ENCODE data around the gene ATP5PB. TPM values are rescaled to one million over a fixed set of nuclear protein-coding genes. Genes with fewer than 3 reads are reported as not detected.
A peak's percentile ranks its signal among the peaks of the same experiment; 100 is the strongest.

Gene ATP5PB
- total RNA-seq, 1 donor from 2014 or later = 265 TPM

- no peak overlapping the region for H3K9ac ChIP-seq (ENCODE audit: low read depth in 1 of 3, low read length in 3 of 3)
- no peaks in the 10 kb centered on the region for H3K27me3 ChIP-seq (ENCODE audit: control insufficient read depth in 3 of 3, insufficient read depth in 3 of 3, low read length in 3 of 3)
- H3K27ac ChIP-seq (ENCODE audit: low read depth, low read length) = no peak overlapping the region
- no peak overlapping the region for H3K4me3 ChIP-seq (ENCODE audit: low read length in 3 of 3)
- no peaks in the 10 kb centered on the region for H3K9me3 ChIP-seq (ENCODE audit: control insufficient read depth in 3 of 3, low read length in 3 of 3)
- peaks cover 0 to 4% (median 0%) of the 10 kb centered on the region in 3 donors for H3K4me1 ChIP-seq (ENCODE audit: control insufficient read depth in 3 of 3, insufficient read depth in 3 of 3, low read length in 3 of 3)
- H3K36me3 ChIP-seq (ENCODE audit: control insufficient read depth in 3 of 3, insufficient read depth in 3 of 3, low read length in 3 of 3) = no peaks in the 10 kb centered on the region
Measured at GRCh38 chr1:111497592-111497991, 48.3 kb downstream of the ATP5PB start.

DNA sequence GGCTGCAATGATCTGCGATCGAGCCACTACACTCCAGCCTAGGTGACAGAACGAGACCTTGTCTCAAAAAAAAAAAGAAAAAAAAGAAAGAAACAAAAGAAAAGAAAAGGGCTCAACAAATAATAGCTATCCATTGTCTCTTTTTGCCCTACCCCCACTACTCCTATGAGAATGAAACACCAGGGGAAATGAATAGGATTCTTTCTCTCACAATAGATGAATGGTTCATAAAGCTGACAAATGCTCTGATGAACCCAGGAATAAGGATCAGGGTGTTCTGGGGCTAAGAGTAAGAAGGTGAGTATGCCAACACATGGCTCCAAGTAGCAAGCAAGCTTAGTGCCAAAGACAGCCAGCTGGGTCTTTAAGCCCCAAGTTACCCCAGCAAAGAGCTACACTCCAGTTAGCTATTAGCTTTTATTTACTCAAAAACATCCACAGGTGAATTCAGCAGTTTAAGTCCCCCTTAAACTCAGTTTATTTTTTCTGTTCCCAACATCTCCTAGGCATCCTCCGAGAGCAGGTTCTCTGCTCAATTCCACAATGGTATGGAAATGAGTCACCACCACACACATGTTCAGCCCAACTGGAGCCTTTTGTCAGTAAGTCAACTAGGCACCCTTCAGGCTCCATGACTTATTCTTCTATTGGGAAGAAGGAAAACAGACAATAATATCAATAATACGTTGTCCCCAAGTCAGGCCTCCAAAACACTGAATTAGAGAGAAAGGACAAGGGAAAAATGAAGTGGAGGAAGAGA, 49.9 kb downstream of the ATP5PB start:
- H3K9ac ChIP-seq (ENCODE audit: low read depth in 1 of 3, low read length in 3 of 3) = no peak overlapping the region
- no peak overlapping the region for H3K4me3 ChIP-seq (ENCODE audit: low read length in 3 of 3)
- no peak overlapping the region for H3K27ac ChIP-seq (ENCODE audit: low read depth, low read length)
- no peaks in the 10 kb centered on the region for H3K9me3 ChIP-seq (ENCODE audit: control insufficient read depth in 3 of 3, low read length in 3 of 3)
- H3K4me1 ChIP-seq (ENCODE audit: control insufficient read depth in 3 of 3, insufficient read depth in 3 of 3, low read length in 3 of 3) = peaks cover 0 to 7% (median 0%) of the 10 kb centered on the region in 3 donors
- H3K27me3 ChIP-seq (ENCODE audit: control insufficient read depth in 3 of 3, insufficient read depth in 3 of 3, low read length in 3 of 3) = no peaks in the 10 kb centered on the region
- no peaks in the 10 kb centered on the region for H3K36me3 ChIP-seq (ENCODE audit: control insufficient read depth in 3 of 3, insufficient read depth in 3 of 3, low read length in 3 of 3)

DNA sequence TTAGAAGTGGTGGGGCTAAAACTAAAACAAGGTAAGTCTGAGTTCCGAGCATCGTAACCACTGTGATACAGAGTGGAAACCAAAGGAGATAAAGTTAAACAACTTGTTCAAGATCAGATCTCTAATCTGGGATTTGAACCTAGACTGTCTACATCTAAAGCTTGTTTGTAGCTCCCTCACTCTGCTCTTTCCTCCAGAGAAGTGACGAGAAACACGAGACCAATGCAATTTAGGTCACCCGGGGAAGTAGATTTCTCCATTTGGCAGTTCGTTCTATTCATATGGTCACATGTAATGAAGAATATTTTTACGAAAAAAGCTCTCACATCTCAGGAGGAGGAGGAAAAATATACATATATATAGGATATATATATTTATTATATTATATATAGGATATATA, 52.4 kb downstream of the ATP5PB start:
- Histone ChIP-seq H3K27me3 (ENCODE audit: control insufficient read depth in 3 of 3, insufficient read depth in 3 of 3, low read length in 3 of 3) (no peaks in the 10 kb centered on the region), H3K27ac (ENCODE audit: low read depth, low read length) (no peak overlapping the region), H3K9ac (ENCODE audit: low read depth in 1 of 3, low read length in 3 of 3) (no peak overlapping the region), H3K36me3 (ENCODE audit: control insufficient read depth in 3 of 3, insufficient read depth in 3 of 3, low read length in 3 of 3) (no peaks in the 10 kb centered on the region), H3K4me3 (ENCODE audit: low read length in 3 of 3) (no peak overlapping the region), H3K9me3 (ENCODE audit: control insufficient read depth in 3 of 3, low read length in 3 of 3) (no peaks in the 10 kb centered on the region), H3K4me1 (ENCODE audit: control insufficient read depth in 3 of 3, insufficient read depth in 3 of 3, low read length in 3 of 3) (peaks cover 0 to 11% (median 0%) of the 10 kb centered on the region in 3 donors)

- Histone ChIP-seq H3K4me3 (ENCODE audit: low read length in 3 of 3) (no peak within 1 kb of the TSS), H3K4me1 (ENCODE audit: control insufficient read depth in 3 of 3, insufficient read depth in 3 of 3, low read length in 3 of 3) (peaks cover 14 to 25% (median 14%) of the 10 kb centered on the region in 3 donors), H3K27ac (ENCODE audit: low read depth, low read length) (peak within 1 kb of the TSS; percentile 15)
Measured at GRCh38 chr1:111503585-111504060, 54.4 kb downstream of the ATP5PB start, which contains the start of the genes ADORA3 and TMIGD3. TSS of gene ADORA3 (minus strand) at chr1:111503633. CDS start at chr1:111503354, 279 bp downstream. TSS of gene TMIGD3 (minus strand) at chr1:111503633. CDS start at chr1:111503354, 279 bp downstream.

GRCh38 chr1:111504097-111504496, 54.8 kb downstream of the ATP5PB start:
- H3K27ac ChIP-seq (ENCODE audit: low read depth, low read length) = no peak overlapping the region
- H3K36me3 ChIP-seq (ENCODE audit: control insufficient read depth in 3 of 3, insufficient read depth in 3 of 3, low read length in 3 of 3) = no peaks in the 10 kb centered on the region
- H3K9ac ChIP-seq (ENCODE audit: low read depth in 1 of 3, low read length in 3 of 3) = no peak overlapping the region
- H3K4me1 ChIP-seq (ENCODE audit: control insufficient read depth in 3 of 3, insufficient read depth in 3 of 3, low read length in 3 of 3) = peaks cover 17 to 29% (median 18%) of the 10 kb centered on the region in 3 donors
- H3K9me3 ChIP-seq (ENCODE audit: control insufficient read depth in 3 of 3, low read length in 3 of 3) = no peaks in the 10 kb centered on the region
- H3K4me3 ChIP-seq (ENCODE audit: low read length in 3 of 3) = no peak overlapping the region
- no peaks in the 10 kb centered on the region for H3K27me3 ChIP-seq (ENCODE audit: control insufficient read depth in 3 of 3, insufficient read depth in 3 of 3, low read length in 3 of 3)

More at GRCh38 chr1:111503585-111504060, 54.4 kb downstream of the ATP5PB start, which contains the start of the genes ADORA3 and TMIGD3:
- no peak within 1 kb of the TSS for H3K9ac ChIP-seq (ENCODE audit: low read depth in 1 of 3, low read length in 3 of 3)
- H3K9me3 ChIP-seq (ENCODE audit: control insufficient read depth in 3 of 3, low read length in 3 of 3) = no peaks in the 10 kb centered on the region
- H3K27me3 ChIP-seq (ENCODE audit: control insufficient read depth in 3 of 3, insufficient read depth in 3 of 3, low read length in 3 of 3) = no peaks in the 10 kb centered on the region
- no peaks in the 10 kb centered on the region for H3K36me3 ChIP-seq (ENCODE audit: control insufficient read depth in 3 of 3, insufficient read depth in 3 of 3, low read length in 3 of 3)

DNA sequence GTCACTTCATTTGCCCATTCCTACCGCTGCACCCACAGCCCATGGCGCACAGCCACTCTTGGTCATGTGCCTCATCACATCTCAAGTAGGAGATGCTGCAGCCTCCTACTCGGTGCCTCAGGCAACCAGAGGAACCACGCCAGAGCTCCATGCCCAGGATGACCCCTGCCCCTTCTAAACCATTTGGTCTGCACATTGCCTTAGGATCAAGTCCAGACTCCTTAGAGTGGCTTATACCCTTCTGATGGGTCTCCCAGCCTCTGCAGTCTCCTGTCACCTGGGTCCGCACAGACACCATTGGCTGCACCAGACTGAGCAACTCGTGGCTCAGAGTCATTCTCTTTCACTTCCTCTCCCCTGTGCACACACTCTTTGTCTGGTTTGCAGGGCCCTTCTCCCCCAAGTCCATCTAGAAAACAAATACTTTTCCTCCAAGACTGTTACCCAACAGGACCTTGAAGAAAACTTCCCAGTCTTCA, 56.4 kb downstream of the ATP5PB start:
- peaks cover 24 to 38% (median 25%) of the 10 kb centered on the region in 3 donors for H3K4me1 ChIP-seq (ENCODE audit: control insufficient read depth in 3 of 3, insufficient read depth in 3 of 3, low read length in 3 of 3)
- peak overlapping the region; percentile 3 for H3K27ac ChIP-seq (ENCODE audit: low read depth, low read length)
- H3K9ac ChIP-seq (ENCODE audit: low read depth in 1 of 3, low read length in 3 of 3) = no peak overlapping the region
- H3K9me3 ChIP-seq (ENCODE audit: control insufficient read depth in 3 of 3, low read length in 3 of 3) = no peaks in the 10 kb centered on the region
- H3K27me3 ChIP-seq (ENCODE audit: control insufficient read depth in 3 of 3, insufficient read depth in 3 of 3, low read length in 3 of 3) = no peaks in the 10 kb centered on the region
- no peak overlapping the region for H3K4me3 ChIP-seq (ENCODE audit: low read length in 3 of 3)
- no peaks in the 10 kb centered on the region for H3K36me3 ChIP-seq (ENCODE audit: control insufficient read depth in 3 of 3, insufficient read depth in 3 of 3, low read length in 3 of 3)

DNA sequence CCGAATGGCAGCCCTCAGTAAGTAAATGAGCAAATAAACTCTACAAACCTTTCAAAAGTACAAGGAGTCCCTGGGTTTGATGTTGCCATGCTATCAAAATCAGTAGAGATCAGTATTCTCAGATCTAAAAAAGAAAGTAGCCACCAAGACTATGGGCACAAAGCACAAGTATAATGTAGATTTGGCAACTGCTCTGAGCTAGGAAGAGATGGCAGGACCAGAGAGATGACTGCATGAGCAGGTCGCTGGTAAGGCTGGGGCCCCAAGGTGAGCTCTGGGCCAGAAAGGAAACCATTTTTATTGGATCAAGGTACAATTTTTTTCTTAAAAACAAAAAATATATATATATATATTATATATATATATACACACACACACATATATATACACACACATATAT, 57.3 kb downstream of the ATP5PB start:
- no peaks in the 10 kb centered on the region for H3K27me3 ChIP-seq (ENCODE audit: control insufficient read depth in 3 of 3, insufficient read depth in 3 of 3, low read length in 3 of 3)
- H3K36me3 ChIP-seq (ENCODE audit: control insufficient read depth in 3 of 3, insufficient read depth in 3 of 3, low read length in 3 of 3) = no peaks in the 10 kb centered on the region
- H3K9ac ChIP-seq (ENCODE audit: low read depth in 1 of 3, low read length in 3 of 3) = no peak overlapping the region
- H3K27ac ChIP-seq (ENCODE audit: low read depth, low read length) = no peak overlapping the region
- H3K4me1 ChIP-seq (ENCODE audit: control insufficient read depth in 3 of 3, insufficient read depth in 3 of 3, low read length in 3 of 3) = peaks cover 24 to 38% (median 25%) of the 10 kb centered on the region in 3 donors
- no peaks in the 10 kb centered on the region for H3K9me3 ChIP-seq (ENCODE audit: control insufficient read depth in 3 of 3, low read length in 3 of 3)
- no peak overlapping the region for H3K4me3 ChIP-seq (ENCODE audit: low read length in 3 of 3)

- Histone ChIP-seq H3K27me3 (ENCODE audit: control insufficient read depth in 3 of 3, insufficient read depth in 3 of 3, low read length in 3 of 3) (no peaks in the 10 kb centered on the region), H3K27ac (ENCODE audit: low read depth, low read length) (peak overlapping the region; percentile 88), H3K9me3 (ENCODE audit: control insufficient read depth in 3 of 3, low read length in 3 of 3) (no peaks in the 10 kb centered on the region), H3K36me3 (ENCODE audit: control insufficient read depth in 3 of 3, insufficient read depth in 3 of 3, low read length in 3 of 3) (no peaks in the 10 kb centered on the region), H3K9ac (ENCODE audit: low read depth in 1 of 3, low read length in 3 of 3) (peak overlapping the region; percentile 73 to 89 (median 88)), H3K4me1 (ENCODE audit: control insufficient read depth in 3 of 3, insufficient read depth in 3 of 3, low read length in 3 of 3) (peaks cover 24 to 38% (median 25%) of the 10 kb centered on the region in 3 donors), H3K4me3 (ENCODE audit: low read length in 3 of 3) (peak overlapping the region; percentile 53 to 75 (median 56))
Measured at GRCh38 chr1:111507411-111508201, 58.3 kb downstream of the ATP5PB start.

DNA sequence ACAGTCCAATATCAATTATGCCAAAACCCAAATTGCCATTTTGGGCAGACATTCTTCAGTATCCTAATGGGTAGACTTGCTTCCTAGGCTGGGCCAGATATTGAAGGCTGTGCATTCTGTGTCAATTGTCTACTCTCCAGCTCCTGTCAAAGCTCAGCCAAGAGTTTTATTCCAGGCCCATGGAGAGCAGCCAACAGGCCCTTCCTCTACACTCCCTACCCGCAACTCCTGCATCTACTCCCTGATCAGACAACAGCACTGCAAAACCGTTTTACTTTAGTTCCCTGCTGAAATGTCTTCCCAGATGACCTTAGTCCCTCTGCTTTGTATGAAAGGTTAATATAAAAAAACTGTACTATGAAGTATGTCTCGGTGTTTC, 60.7 kb downstream of the ATP5PB start:
- Histone ChIP-seq H3K4me3 (ENCODE audit: low read length in 3 of 3) (no peak overlapping the region), H3K36me3 (ENCODE audit: control insufficient read depth in 3 of 3, insufficient read depth in 3 of 3, low read length in 3 of 3) (no peaks in the 10 kb centered on the region), H3K27ac (ENCODE audit: low read depth, low read length) (peak overlapping the region; percentile 20), H3K9ac (ENCODE audit: low read depth in 1 of 3, low read length in 3 of 3) (no peak overlapping the region), H3K9me3 (ENCODE audit: control insufficient read depth in 3 of 3, low read length in 3 of 3) (no peaks in the 10 kb centered on the region), H3K27me3 (ENCODE audit: control insufficient read depth in 3 of 3, insufficient read depth in 3 of 3, low read length in 3 of 3) (no peaks in the 10 kb centered on the region), H3K4me1 (ENCODE audit: control insufficient read depth in 3 of 3, insufficient read depth in 3 of 3, low read length in 3 of 3) (peaks cover 24 to 36% (median 27%) of the 10 kb centered on the region in 3 donors)
